ENCODE data around the gene CRISPLD2.

Gene CRISPLD2

GRCh38 chr16:84941921-84942320 lies 122.1 kb downstream of the CRISPLD2 start:
- H3K27ac ChIP-seq, result peak overlapping the region; percentile 22; the same call in 1 of the 2 replicates
- peak; percentile 60 for DNase-seq (ENCODE audit: low spot score)
- ChIA-PET CTCF (interaction anchor here (1.6 kb wide), 1 partner anchor 10 kb away, joined by 5 read pairs; no protein-coding TSS in a partner anchor), POLR2A (ENCODE audit: low non-redundant PET) (no interaction called here)
- no peak for TF ChIP-seq CTCF (conservative IDR thresholded peaks at IDR 0.05; ENCODE audit: low read depth)

GRCh38 chr16:84942786-84943185 lies 123.0 kb downstream of the CRISPLD2 start:
- POLR2A ChIA-PET (ENCODE audit: low non-redundant PET), result no interaction called here

GRCh38 chr16:84943620-84944019 lies 123.8 kb downstream of the CRISPLD2 start:
- CTCF ChIA-PET, result no interaction called here
- POLR2A ChIA-PET (ENCODE audit: low non-redundant PET), result no interaction called here
- no peak for DNase-seq (ENCODE audit: low spot score)
- TF ChIP-seq CTCF (conservative IDR thresholded peaks at IDR 0.05; ENCODE audit: low read depth), result no peak
- no peak overlapping the region for H3K27ac ChIP-seq

More at GRCh38 chr16:84942786-84943185, 123.0 kb downstream of the CRISPLD2 start:
- TF ChIP-seq CTCF (conservative IDR thresholded peaks at IDR 0.05; ENCODE audit: low read depth), result no peak
- no peak overlapping the region for H3K27ac ChIP-seq
- CTCF ChIA-PET, result interaction anchor here (0.6 to 1.6 kb wide), 3 partner anchors 9 to 204 kb away, joined by 3 to 5 read pairs (median 3); no protein-coding TSS in a partner anchor
- DNase-seq (ENCODE audit: low spot score), result no peak

- H3K27ac ChIP-seq, result no peak overlapping the region
- ChIA-PET CTCF (interaction anchor here (1.4 kb wide), 1 partner anchor 192 kb away, joined by 3 read pairs; no protein-coding TSS in a partner anchor), POLR2A (ENCODE audit: low non-redundant PET) (no interaction called here)
- no peak for TF ChIP-seq CTCF (conservative IDR thresholded peaks at IDR 0.05; ENCODE audit: low read depth)
- DNase-seq (ENCODE audit: low spot score), result no peak
These were observed 127.2 kb downstream of the CRISPLD2 start for GRCh38 chr16:84947022-84947421.

GRCh38 chr16:84947996-84948850 lies 128.4 kb downstream of the CRISPLD2 start:
- POLR2A ChIA-PET (ENCODE audit: low non-redundant PET), result interaction anchor here (0.7 kb wide), 1 partner anchor 43 kb away, joined by 3 read pairs; no protein-coding TSS in a partner anchor

More at GRCh38 chr16:84947996-84948850, 128.4 kb downstream of the CRISPLD2 start:
- DNase-seq (ENCODE audit: low spot score), result no peak
- no peak overlapping the region for H3K27ac ChIP-seq
- CTCF ChIA-PET, result no interaction called here
- no peak for TF ChIP-seq CTCF (conservative IDR thresholded peaks at IDR 0.05; ENCODE audit: low read depth)
